Calu3 (cell line): Measurements from ENCODE around the gene TSSK2. TPM values are rescaled to one million over a fixed set of nuclear protein-coding genes. Genes with fewer than 3 reads are reported as not detected.

ENCODE experiments used
- BruUV-seq: library from RNA; stranded (reverse); fragments of 400-500 nt; replicated peaks from 2 replicates; lab custom pipeline; 2021; lab: Mats Ljungman, UMichigan
- CTCF ChIA-PET: fragments of 300-600 bp; sonication (Branson Sonifier 250); formaldehyde crosslinking; loops from one replicate; lab custom pipeline; 2022; ENCODE audit warnings: antibody characterized with exemption; lab: Charles Lee
- DNase-seq: peaks from one replicate; pipeline ENCODE4 v3.0.0; 2022
- H3K27ac Mint-ChIP-seq: one replicate; pipeline ENCODE4 v1.8.0; 2022; ENCODE audit warnings: mixed read lengths; ENCODE audit not compliant: unreplicated experiment
- H3K27me3 Mint-ChIP-seq: one replicate; pipeline ENCODE4 v1.8.0; 2022; ENCODE audit warnings: mixed read lengths; ENCODE audit not compliant: unreplicated experiment
- H3K36me3 Mint-ChIP-seq: one replicate; pipeline ENCODE4 v1.8.0; 2022; ENCODE audit warnings: mild to moderate bottlenecking, moderate library complexity, mixed read lengths; ENCODE audit not compliant: insufficient read depth, unreplicated experiment
- H3K4me1 Mint-ChIP-seq: one replicate; pipeline ENCODE4 v1.8.0; 2022; ENCODE audit warnings: mild to moderate bottlenecking, low read depth, mixed read lengths; ENCODE audit not compliant: unreplicated experiment
- H3K4me3 Mint-ChIP-seq: one replicate; pipeline ENCODE4 v1.8.0; 2022; ENCODE audit warnings: mild to moderate bottlenecking, low read depth, moderate library complexity, mixed read lengths; ENCODE audit not compliant: unreplicated experiment
- H3K9me3 Mint-ChIP-seq: one replicate; pipeline ENCODE4 v1.8.0; 2022; ENCODE audit warnings: low read depth, mixed read lengths; ENCODE audit not compliant: unreplicated experiment
- intact Hi-C: fragments of 100-400 bp; cut with micrococcal nuclease; formaldehyde crosslinking; loops from one replicate; pipeline ENCODE4 v1.10.0; 2022; ENCODE audit not compliant: unreplicated experiment
- total RNA-seq: library from RNA; stranded (reverse); gene quantifications from 2 replicates; pipeline ENCODE4 v1.2.3, GENCODE V29; 2022
- TF ChIP-seq, protein P1 (sequence below): fragments of 200-600 bp; IDR thresholded peaks from one replicate; pipeline ENCODE4 v1.8.0; 2022; ENCODE audit warnings: antibody characterized with exemption; ENCODE audit not compliant: unreplicated experiment

The TSSK2 gene
- total RNA-seq, 1 experiment from 2014 or later: not detected

DNA sequence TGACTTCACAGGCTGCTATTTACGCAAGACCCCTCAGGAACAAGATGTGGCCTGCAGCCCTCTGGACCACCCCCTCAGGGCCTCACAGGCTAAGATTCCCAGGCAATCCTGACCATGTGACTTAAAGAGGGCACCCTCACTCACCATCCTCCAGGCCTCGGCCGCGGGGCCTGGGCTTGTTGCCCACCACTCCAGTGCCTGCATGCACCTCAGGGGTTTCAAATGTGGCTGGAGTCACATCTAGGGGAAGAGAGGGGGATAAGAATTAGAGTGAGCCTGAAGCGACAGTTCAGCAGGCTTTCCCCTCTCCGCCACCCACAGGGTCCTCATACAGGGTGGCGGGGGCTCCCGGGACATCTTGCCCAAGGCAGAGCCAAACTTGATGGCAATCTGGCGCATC, 11.3 kb downstream of the TSSK2 start:
- BruUV-seq: no TSS peak
- Mint-ChIP-seq H3K4me3 (no peak overlapping the region), H3K27me3 (peaks cover 16% of the 10 kb centered on the region), H3K36me3 (peaks cover 14% of the 10 kb centered on the region), H3K9me3 (no peaks in the 10 kb centered on the region), H3K27ac (no peak overlapping the region), H3K4me1 (peaks cover 11% of the 10 kb centered on the region)
- TF ChIP-seq, protein P1, sequence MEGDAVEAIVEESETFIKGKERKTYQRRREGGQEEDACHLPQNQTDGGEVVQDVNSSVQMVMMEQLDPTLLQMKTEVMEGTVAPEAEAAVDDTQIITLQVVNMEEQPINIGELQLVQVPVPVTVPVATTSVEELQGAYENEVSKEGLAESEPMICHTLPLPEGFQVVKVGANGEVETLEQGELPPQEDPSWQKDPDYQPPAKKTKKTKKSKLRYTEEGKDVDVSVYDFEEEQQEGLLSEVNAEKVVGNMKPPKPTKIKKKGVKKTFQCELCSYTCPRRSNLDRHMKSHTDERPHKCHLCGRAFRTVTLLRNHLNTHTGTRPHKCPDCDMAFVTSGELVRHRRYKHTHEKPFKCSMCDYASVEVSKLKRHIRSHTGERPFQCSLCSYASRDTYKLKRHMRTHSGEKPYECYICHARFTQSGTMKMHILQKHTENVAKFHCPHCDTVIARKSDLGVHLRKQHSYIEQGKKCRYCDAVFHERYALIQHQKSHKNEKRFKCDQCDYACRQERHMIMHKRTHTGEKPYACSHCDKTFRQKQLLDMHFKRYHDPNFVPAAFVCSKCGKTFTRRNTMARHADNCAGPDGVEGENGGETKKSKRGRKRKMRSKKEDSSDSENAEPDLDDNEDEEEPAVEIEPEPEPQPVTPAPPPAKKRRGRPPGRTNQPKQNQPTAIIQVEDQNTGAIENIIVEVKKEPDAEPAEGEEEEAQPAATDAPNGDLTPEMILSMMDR: no peak
- intact Hi-C loops: no loop called here
- no peak for DNase-seq
- CTCF ChIA-PET: no interaction called here

DNA sequence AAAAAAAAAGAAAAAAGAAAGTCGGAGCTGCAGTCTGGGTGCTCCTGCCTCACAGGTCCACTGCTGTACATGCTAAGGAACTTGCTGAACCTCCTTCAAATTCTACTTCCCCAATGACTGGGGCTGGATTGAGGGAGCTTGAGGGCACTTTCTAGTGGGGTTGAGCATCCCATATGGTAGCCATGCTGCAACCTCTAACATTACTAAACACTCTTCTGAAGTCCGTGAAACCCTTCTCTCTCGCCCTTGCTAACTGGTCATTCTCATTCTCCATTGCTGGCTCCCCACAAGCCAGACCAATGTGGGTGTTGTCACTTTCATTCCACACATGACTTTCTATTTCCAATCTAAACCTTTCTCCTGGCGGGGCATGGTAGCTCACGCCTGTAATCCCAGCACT, 12.1 kb downstream of the TSSK2 start:
- Mint-ChIP-seq H3K27ac (peak overlapping the region; percentile 85), H3K36me3 (peaks cover 14% of the 10 kb centered on the region), H3K4me3 (peak overlapping the region; percentile 94), H3K27me3 (peaks cover 24% of the 10 kb centered on the region), H3K4me1 (peaks cover 11% of the 10 kb centered on the region), H3K9me3 (no peaks in the 10 kb centered on the region)
- BruUV-seq: no TSS peak
- intact Hi-C loops: no loop called here
- TF ChIP-seq, protein P1: no peak
- CTCF ChIA-PET: interaction anchor here (2.0 kb wide), 1 partner anchor 15 kb away, joined by 6 read pairs; no protein-coding TSS in a partner anchor
- no peak for DNase-seq

DNA sequence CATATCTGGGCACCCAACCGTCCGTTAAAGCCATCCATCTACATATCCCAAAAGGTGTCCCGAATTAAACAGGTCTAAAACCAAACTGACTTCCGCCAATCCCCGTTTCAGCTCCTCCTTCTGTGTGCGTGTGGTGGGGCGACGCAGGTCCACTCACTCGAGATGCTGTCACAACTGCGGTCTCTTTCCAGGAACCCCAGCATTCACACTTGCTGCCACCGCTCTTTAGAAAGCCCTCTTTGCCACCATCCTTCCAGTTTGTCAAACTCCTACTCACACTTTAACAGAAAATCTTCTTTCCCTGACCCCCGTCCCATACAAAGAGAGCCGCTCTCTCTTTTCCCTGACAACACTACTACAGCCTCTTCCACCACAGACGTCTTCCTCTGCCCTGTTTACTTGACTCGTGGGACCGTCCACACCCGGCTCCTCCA, 12.9 kb downstream of the TSSK2 start:
- intact Hi-C loops: no loop called here
- CTCF ChIA-PET: interaction anchor here (0.6 to 2.0 kb wide), 10 partner anchors 12 to 486 kb away, joined by 3 to 7 read pairs (median 4); partner anchors contain the start of genes CDC45, CLTCL1 and DGCR6
- H3K27me3 Mint-ChIP-seq: peaks cover 27% of the 10 kb centered on the region
- H3K4me3 Mint-ChIP-seq: peak overlapping the region; percentile 94
- peaks cover 14% of the 10 kb centered on the region for H3K36me3 Mint-ChIP-seq
- TF ChIP-seq, protein P1: no peak
- peaks cover 11% of the 10 kb centered on the region for H3K4me1 Mint-ChIP-seq
- peak; percentile 14 for DNase-seq
- BruUV-seq: TSS peak; percentile 62
- no peaks in the 10 kb centered on the region for H3K9me3 Mint-ChIP-seq
- H3K27ac Mint-ChIP-seq: peak overlapping the region; percentile 85

DNA sequence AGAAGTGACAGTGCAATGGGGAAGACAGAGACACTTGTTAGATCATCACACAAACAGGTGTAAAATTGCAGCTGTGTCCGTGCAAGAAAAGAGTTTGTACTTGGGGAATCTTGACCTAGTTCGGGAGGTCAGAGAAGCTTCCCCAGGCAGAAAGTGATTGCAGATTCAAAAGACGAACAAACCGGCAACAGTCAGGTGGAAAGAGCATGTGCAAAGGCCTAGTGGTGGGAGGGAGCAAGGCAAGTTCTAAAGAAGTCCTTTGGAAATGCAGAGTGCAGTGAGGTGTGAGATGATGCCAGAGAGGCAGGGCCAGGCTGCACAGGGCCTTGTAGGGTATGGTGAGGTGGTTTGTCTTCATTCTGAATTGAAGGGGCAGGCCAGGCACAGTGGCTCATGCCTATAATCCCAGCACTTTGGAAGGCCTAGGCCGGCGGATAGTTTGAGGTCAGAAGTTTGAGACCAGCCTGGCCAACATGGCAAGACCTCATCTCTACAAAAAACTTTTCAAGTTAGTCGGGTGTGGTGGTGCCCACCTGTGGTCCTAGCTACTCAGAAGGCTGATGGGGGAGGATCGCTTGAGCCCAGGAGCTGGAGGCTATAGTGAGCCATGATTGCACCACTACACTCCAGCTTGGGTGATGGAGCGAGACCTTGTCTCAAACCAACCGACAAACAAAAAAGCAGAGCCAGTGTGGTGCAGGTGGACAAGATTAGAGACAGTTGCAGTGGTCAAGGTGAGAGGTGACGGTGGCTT, 15.3 kb downstream of the TSSK2 start:
- TF ChIP-seq, protein P1: no peak
- Mint-ChIP-seq H3K27me3 (peaks cover 37% of the 10 kb centered on the region), H3K36me3 (peaks cover 14% of the 10 kb centered on the region), H3K4me1 (peaks cover 11% of the 10 kb centered on the region), H3K4me3 (no peak overlapping the region), H3K9me3 (no peaks in the 10 kb centered on the region), H3K27ac (no peak overlapping the region)
- intact Hi-C loops: no loop called here
- BruUV-seq: no TSS peak
- DNase-seq: no peak
- CTCF ChIA-PET: interaction anchor here (0.9 kb wide), 1 partner anchor 16 kb away, joined by 3 read pairs; no protein-coding TSS in a partner anchor
